Stimulated activated naive CD8-positive, alpha-beta T cell treated with anti-CD3 and anti-CD28 coated beads, Interleukin-15, Interleukin-2, amounts not matched to agents 100 U/mL and 50 U/mL, for 24 hours (primary cell): ENCODE results near the gene RGL1.
A peak's percentile ranks its signal among the peaks of the same experiment; 100 is the strongest.
"Not testable (repeated sequence)": the region's sequence is repeated elsewhere in the genome, so short reads cannot be mapped to it uniquely, and the experiment has no call there.

Source experiments
- ATAC-seq: fragments of 150-1000 bp; cut with Tn5 transposase; one replicate; pipeline ENCODE4 v1.10.0; 2021
- DNase-seq: peaks from one replicate; pipeline ENCODE4 v3.0.0; 2021

The RGL1 gene

GRCh38 chr1:183804916-183805841, at the start of gene RGL1:
RGL1 (plus strand) TSS chr1:183805120; CDS start chr1:183805298, 178 bp downstream.
- ATAC-seq (peak; percentile 76), DNase-seq (peak; percentile 32)

- DNase-seq (no peak), ATAC-seq (no peak)
Observed at GRCh38 chr1:183756326-183756725, 48.6 kb upstream of the RGL1 start.

- DNase-seq: no peak
- no peak for ATAC-seq
Observed at GRCh38 chr1:183757061-183757460, 47.9 kb upstream of the RGL1 start.

- no peak for ATAC-seq
- DNase-seq: no peak
Observed at GRCh38 chr1:183758913-183759312, 46.0 kb upstream of the RGL1 start.

- ATAC-seq (no peak), DNase-seq (no peak)
Observed at GRCh38 chr1:183760661-183761060, 44.3 kb upstream of the RGL1 start.

- no peak for DNase-seq
- ATAC-seq: no peak
Observed at GRCh38 chr1:183761871-183762270, 43.0 kb upstream of the RGL1 start.

GRCh38 chr1:183762856-183763255, 42.1 kb upstream of the RGL1 start:
- not testable (repeated sequence) for ATAC-seq, DNase-seq

- ATAC-seq (no peak), DNase-seq (no peak)
Observed at GRCh38 chr1:183764981-183765380, 39.9 kb upstream of the RGL1 start.

- ATAC-seq (no peak), DNase-seq (no peak)
Observed at GRCh38 chr1:183769956-183770815, 34.7 kb upstream of the RGL1 start.

GRCh38 chr1:183770816-183771128, 34.1 kb upstream of the RGL1 start:
- no peak for DNase-seq
- ATAC-seq: no peak

GRCh38 chr1:183773482-183774274, 31.2 kb upstream of the RGL1 start:
- no peak for ATAC-seq
- DNase-seq: no peak

GRCh38 chr1:183774938-183775337, 30.0 kb upstream of the RGL1 start:
- DNase-seq (no peak), ATAC-seq (no peak)

- DNase-seq (no peak), ATAC-seq (no peak)
Observed at GRCh38 chr1:183776731-183777130, 28.2 kb upstream of the RGL1 start.

- DNase-seq (no peak), ATAC-seq (no peak)
Observed at GRCh38 chr1:183777328-183777727, 27.6 kb upstream of the RGL1 start.

- ATAC-seq (no peak), DNase-seq (no peak)
Observed at GRCh38 chr1:183778045-183778444, 26.9 kb upstream of the RGL1 start.

- ATAC-seq (no peak), DNase-seq (no peak)
Observed at GRCh38 chr1:183778568-183779433, 26.1 kb upstream of the RGL1 start.

GRCh38 chr1:183780159-183780558, 24.8 kb upstream of the RGL1 start:
- DNase-seq: no peak
- no peak for ATAC-seq

- ATAC-seq: no peak
- no peak for DNase-seq
Observed at GRCh38 chr1:183780757-183781156, 24.2 kb upstream of the RGL1 start.

- DNase-seq (no peak), ATAC-seq (no peak)
Observed at GRCh38 chr1:183783342-183783741, 21.6 kb upstream of the RGL1 start.

- no peak for ATAC-seq
- no peak for DNase-seq
Observed at GRCh38 chr1:183783767-183784637, 20.9 kb upstream of the RGL1 start.
